22Rv1 (cell line): ENCODE measurements around the gene ATF2.
"Not testable (repeated sequence)": the region's sequence is repeated elsewhere in the genome, so short reads cannot be mapped to it uniquely, and the experiment has no call there.

Experiments used
- H3K27ac ChIP-seq: fragments of 450-650 bp; 2 replicates; pipeline ENCODE4 v1.5.1; 2017
- ZFX ChIP-seq: fragments of 450-650 bp; IDR thresholded peaks from 2 replicates; pipeline ENCODE4 v1.6.1; 2017; ENCODE audit warnings: antibody characterized with exemption, borderline replicate concordance
- TF ChIP-seq, protein P1 (sequence below): fragments of 450-650 bp; IDR thresholded peaks from 2 replicates; pipeline ENCODE4 v1.5.1; 2017; ENCODE audit warnings: mild to moderate bottlenecking

The ATF2 gene

DNA sequence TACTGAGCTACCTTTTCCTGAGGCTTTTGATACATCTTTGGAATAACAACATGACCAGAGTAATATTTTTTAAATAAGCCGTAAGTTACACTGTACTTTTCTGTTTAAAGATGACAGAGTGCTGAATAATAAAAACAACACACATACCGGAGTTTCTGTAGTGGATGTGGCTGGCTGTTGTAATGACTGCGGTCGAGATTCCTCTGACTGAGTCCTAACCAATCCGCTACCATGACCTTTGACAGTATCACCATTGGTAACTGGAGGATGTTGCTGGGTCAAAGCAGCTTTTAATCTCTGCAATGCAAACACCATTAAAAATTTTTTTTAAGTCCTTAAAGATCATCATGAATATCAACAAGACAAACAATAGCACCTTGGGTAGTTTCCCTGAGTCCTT is 70.7 kb downstream of the ATF2 start:
- no peak overlapping the region for H3K27ac ChIP-seq
- TF ChIP-seq ZFX: no peak

DNA sequence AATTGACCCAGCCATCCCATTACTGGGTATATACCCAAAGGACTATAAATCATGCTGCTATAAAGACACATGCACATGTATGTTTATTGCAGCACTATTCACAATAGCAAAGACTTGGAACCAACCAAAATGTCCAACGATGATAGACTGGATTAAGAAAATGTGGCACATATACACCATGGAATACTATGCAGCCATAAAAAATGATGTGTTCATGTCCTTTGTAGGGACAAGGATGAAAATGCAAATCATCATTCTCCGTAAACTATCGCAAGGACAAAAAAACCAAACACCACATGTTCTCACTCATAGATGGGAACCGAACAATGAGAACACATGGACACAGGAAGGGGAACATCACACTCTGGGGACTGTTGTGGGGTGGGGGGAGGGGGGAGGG is 83.9 kb downstream of the ATF2 start:
- H3K27ac ChIP-seq: not testable (repeated sequence)

DNA sequence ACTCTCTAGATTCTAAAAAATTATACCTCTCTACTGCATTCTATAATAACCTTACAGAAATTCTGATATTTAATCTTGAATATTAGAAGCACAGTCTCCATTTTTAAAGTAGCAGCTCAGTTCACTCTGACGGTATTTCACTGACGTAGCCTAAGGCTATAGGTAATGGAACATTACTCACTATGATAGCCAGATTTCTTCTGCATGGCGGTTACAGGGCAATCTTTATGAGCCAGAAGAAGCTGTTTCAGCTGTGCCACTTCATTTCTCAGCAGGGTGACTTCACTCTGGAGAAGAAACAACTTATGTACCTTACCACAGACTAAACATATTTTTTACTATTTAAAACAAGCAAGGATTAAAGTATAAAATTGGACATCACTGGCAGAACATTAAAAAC is 87.5 kb downstream of the ATF2 start:
- TF ChIP-seq ZFX: no peak
- TF ChIP-seq, protein P1, sequence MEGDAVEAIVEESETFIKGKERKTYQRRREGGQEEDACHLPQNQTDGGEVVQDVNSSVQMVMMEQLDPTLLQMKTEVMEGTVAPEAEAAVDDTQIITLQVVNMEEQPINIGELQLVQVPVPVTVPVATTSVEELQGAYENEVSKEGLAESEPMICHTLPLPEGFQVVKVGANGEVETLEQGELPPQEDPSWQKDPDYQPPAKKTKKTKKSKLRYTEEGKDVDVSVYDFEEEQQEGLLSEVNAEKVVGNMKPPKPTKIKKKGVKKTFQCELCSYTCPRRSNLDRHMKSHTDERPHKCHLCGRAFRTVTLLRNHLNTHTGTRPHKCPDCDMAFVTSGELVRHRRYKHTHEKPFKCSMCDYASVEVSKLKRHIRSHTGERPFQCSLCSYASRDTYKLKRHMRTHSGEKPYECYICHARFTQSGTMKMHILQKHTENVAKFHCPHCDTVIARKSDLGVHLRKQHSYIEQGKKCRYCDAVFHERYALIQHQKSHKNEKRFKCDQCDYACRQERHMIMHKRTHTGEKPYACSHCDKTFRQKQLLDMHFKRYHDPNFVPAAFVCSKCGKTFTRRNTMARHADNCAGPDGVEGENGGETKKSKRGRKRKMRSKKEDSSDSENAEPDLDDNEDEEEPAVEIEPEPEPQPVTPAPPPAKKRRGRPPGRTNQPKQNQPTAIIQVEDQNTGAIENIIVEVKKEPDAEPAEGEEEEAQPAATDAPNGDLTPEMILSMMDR: no peak
- no peak overlapping the region for H3K27ac ChIP-seq

DNA sequence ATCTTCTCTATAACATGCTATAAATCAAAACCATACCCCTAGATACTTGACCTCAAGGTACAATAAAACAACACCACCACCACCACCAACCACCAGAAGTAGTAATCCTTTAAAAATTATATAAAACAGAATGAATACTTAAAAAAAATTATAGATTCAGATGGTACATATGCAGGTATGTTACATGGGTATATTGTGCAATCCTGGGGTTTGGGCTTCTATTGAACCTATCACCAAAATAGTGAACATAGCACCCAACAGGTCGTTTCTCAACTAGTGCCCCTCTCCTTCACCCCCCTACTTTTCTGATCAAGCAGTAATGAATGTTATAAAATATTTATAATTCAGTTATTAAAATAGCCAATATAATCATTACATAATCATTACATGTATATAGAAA is 91.7 kb downstream of the ATF2 start:
- TF ChIP-seq ZFX: no peak

DNA sequence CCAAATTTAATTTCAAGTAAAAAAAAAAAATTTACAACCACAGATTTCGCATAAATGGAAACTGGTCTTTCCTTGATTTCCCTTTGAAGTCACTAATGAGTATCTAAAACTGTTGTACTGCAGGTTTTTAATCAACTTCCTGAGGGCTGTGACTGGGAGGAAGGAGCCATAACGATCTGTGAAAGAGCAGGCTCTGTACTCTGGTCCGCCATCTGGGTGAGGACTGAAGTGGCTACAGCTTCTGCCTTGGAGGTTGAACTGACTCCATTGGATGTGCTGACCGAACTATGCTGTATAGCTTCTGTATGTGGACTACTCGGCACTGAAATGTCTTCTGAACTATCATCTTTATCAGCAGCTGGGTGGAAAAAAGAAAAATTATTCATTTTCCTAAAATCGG is 93.5 kb downstream of the ATF2 start:
- no peak overlapping the region for H3K27ac ChIP-seq
- TF ChIP-seq, protein P1: no peak
- TF ChIP-seq ZFX: no peak

More for the DNA sequence above, 91.7 kb downstream of the ATF2 start:
- no peak overlapping the region for H3K27ac ChIP-seq

DNA sequence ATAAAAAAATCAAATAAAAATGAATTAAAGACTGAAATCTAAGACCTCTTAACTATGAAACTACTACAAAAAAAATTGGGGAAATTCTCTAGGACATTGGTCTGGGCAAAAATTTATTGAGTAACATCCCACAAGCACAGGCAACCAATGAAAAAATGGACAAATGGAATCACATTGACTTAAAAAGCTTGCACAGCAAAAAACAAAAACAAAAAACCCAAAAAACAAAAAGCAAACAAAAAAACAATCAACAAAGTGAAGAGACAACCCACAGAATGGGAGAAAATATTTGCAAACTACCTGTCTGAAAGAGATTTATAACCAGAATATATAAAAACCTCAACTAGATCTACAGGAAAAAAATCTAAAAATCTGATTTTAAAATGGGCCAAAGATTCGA is 99.5 kb downstream of the ATF2 start:
- TF ChIP-seq, protein P1: no peak
- TF ChIP-seq ZFX: no peak
- no peak overlapping the region for H3K27ac ChIP-seq

DNA sequence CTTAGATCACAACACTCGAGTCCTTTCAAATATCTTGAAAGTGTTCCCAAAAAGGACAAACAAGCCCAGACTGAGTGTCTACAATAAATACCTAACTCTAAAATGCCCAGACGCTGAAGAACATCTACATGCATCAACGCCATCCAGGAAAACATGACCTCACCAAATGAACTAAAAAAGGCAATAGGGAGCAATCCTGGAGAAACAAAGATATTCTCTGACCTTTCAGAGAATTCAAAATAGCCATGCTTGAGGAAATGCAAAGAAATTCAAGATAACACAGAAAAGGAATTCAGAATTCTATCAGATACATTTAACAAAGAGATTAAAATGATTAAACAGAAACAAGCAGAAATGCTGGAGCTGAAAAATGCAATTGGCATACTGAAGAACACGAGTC is 101.6 kb downstream of the ATF2 start:
- TF ChIP-seq, protein P1: no peak
- no peak for TF ChIP-seq ZFX
- H3K27ac ChIP-seq: no peak overlapping the region

DNA sequence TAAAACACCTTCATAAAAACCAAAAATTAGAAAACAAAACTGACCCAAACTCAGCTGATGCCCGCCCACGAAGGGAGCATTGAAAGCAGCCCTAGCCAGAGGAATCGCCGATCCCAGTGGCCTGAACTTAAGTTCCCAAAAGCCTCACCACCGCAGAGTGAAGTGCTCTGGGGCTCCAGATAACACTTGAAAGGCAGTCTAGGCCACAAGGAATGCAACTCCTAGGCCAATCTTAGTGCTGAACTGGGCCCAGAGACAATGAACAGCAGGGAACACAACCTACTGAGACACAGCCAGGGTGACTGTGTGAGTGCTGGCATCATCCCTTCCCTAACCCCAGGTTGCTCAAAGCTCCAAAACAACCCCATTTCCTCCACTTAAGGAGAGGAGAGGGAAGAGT is 103.2 kb downstream of the ATF2 start:
- H3K27ac ChIP-seq: no peak overlapping the region
- TF ChIP-seq, protein P1: no peak
- TF ChIP-seq ZFX: no peak

DNA sequence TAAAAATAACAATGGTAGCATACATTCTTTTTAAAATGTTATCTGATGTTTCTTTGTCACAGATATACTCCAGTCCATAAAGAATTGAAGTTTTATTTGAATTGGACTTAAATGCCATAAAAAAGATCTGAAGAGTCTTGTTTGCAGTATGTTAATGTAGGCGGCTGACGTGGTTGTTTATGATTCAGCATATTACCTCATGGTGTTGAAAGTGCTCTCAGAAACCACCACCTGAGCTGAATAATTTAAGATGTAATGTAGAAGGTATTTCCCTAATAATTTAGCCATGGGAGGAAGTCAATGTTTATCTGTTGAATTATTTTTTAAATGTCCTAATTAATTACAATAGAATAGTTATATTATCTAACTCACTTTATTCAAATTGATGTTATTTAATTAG is 104.3 kb downstream of the ATF2 start:
- H3K27ac ChIP-seq: no peak overlapping the region
- TF ChIP-seq, protein P1: no peak
- no peak for TF ChIP-seq ZFX
